Caco-2 (cell line): ENCODE measurements around the gene VPS29. TPM values are rescaled to one million over a fixed set of nuclear protein-coding genes. Genes with fewer than 3 reads are reported as not detected.

ENCODE experiments used
- Bru-seq: library from RNA; stranded (reverse); fragments of 400-500 nt; gene quantifications from one replicate; lab custom pipeline; 2021; lab: Mats Ljungman, UMichigan
- BruChase-seq, 2 experiments: library from RNA; stranded (reverse); fragments of 400-500 nt; gene quantifications; one replicate each; lab custom pipeline; 2021; lab: Mats Ljungman, UMichigan
- BruUV-seq: library from RNA; stranded (reverse); fragments of 400-500 nt; replicated peaks from 2 replicates; lab custom pipeline; 2021; lab: Mats Ljungman, UMichigan
- CTCF ChIA-PET: fragments of 300-600 bp; sonication (Branson Sonifier 250); formaldehyde crosslinking; loops from one replicate; lab custom pipeline; 2022; ENCODE audit warnings: antibody characterized with exemption; lab: Charles Lee
- POLR2A ChIA-PET: fragments of 300-600 bp; sonication (Branson Sonifier 250); formaldehyde crosslinking; loops from one replicate; lab custom pipeline; 2022; ENCODE audit warnings: antibody characterized with exemption; lab: Charles Lee
- DNase-seq, 2 experiments: peaks; one replicate each; pipeline versions ENCODE4 v3.0.0 to v3.0.0-alpha.2; 2020 to 2022
- H3K27me3 ChIP-seq: replicated peaks from 2 replicates; pipeline ENCODE4 v1.6.0; 2011; ENCODE audit warnings: low read length; ENCODE audit not compliant: control insufficient read depth, insufficient read depth
- H3K36me3 ChIP-seq: 2 replicates; pipeline ENCODE4 v1.5.1; 2011; ENCODE audit warnings: low read length; ENCODE audit not compliant: control insufficient read depth, insufficient read depth
- H3K4me1 ChIP-seq: fragments of 250-450 bp; sonication (Bioruptor Pico); 2 replicates; pipeline ENCODE4 v1.5.1; 2020; ENCODE audit warnings: mild to moderate bottlenecking
- H3K4me3 ChIP-seq: 2 replicates; pipeline ENCODE4 v1.5.1; 2011; ENCODE audit warnings: low read depth, mild to moderate bottlenecking, control low read depth, low read length
- H3K9me3 ChIP-seq: fragments of 250-450 bp; sonication (Bioruptor Pico); 2 replicates; pipeline ENCODE4 v1.5.1; 2020; ENCODE audit warnings: mild to moderate bottlenecking, moderate library complexity
- H3K27ac Mint-ChIP-seq: one replicate; pipeline ENCODE4 v1.8.0; 2022; ENCODE audit warnings: mixed read lengths; ENCODE audit not compliant: unreplicated experiment
- H3K27me3 Mint-ChIP-seq: one replicate; pipeline ENCODE4 v1.8.0; 2022; ENCODE audit warnings: mixed read lengths; ENCODE audit not compliant: insufficient read depth, unreplicated experiment
- H3K36me3 Mint-ChIP-seq: one replicate; pipeline ENCODE4 v1.8.0; 2022; ENCODE audit warnings: mild to moderate bottlenecking, mixed read lengths; ENCODE audit not compliant: insufficient read depth, unreplicated experiment
- H3K4me1 Mint-ChIP-seq: one replicate; pipeline ENCODE4 v1.8.0; 2022; ENCODE audit warnings: low read depth, mixed read lengths; ENCODE audit not compliant: unreplicated experiment
- H3K4me3 Mint-ChIP-seq: one replicate; pipeline ENCODE4 v1.8.0; 2022; ENCODE audit warnings: mild to moderate bottlenecking, moderate library complexity, mixed read lengths; ENCODE audit not compliant: unreplicated experiment
- H3K9me3 Mint-ChIP-seq: one replicate; pipeline ENCODE4 v1.8.0; 2022; ENCODE audit warnings: mixed read lengths; ENCODE audit not compliant: unreplicated experiment
- CTCF ChIP-seq, 2 experiments: fragments of 200-600 bp in 1 of 2; IDR thresholded peaks; 1 replicate in 1 of 2; 2 replicates in 1 of 2; pipeline versions ENCODE4 v1.5.1 to v1.8.0; 2011 to 2022; ENCODE audit warnings: antibody characterized with exemption in 1 of 2, control low read depth in 1 of 2, inconsistent platforms in 1 of 2, low read depth in 1 of 2, low read length in 1 of 2, mild to moderate bottlenecking in 1 of 2, moderate library complexity in 1 of 2; ENCODE audit not compliant: insufficient read depth in 1 of 2, severe bottlenecking in 1 of 2, unreplicated experiment in 1 of 2
- intact Hi-C: fragments of 100-400 bp; cut with micrococcal nuclease; formaldehyde crosslinking; loops from one replicate; pipeline ENCODE4 v1.10.0; 2022; ENCODE audit not compliant: unreplicated experiment
- long read RNA-seq: library from polyadenylated mRNA; stranded (forward); transcript quantifications from one replicate; pipeline ENCODE4 v2.0.0, GENCODE V29; 2022
- total RNA-seq: library from RNA; stranded (reverse); gene quantifications from 2 replicates; pipeline ENCODE4 v1.2.3, GENCODE V29; 2022

Gene VPS29
- total RNA-seq (127 and 132 TPM in 2 replicates), Bru-seq, nascent RNA (percentile 93 among the genes with signal in this experiment), BruChase-seq, experiment 1, labeled RNA remaining after a 2-hour chase (percentile 95 among the genes with signal in this experiment), BruChase-seq, experiment 2, labeled RNA remaining after a 6-hour chase (percentile 94 among the genes with signal in this experiment)
- long read RNA-seq, transcript VPS29-206 (4 exons, 1,523 nt): major isoform, 248 of 331 reads
- long read RNA-seq, partial matches to known transcripts: 9 of 331 reads
- long read RNA-seq, other reads (novel, unspliced or antisense): 65 of 331 reads

DNA sequence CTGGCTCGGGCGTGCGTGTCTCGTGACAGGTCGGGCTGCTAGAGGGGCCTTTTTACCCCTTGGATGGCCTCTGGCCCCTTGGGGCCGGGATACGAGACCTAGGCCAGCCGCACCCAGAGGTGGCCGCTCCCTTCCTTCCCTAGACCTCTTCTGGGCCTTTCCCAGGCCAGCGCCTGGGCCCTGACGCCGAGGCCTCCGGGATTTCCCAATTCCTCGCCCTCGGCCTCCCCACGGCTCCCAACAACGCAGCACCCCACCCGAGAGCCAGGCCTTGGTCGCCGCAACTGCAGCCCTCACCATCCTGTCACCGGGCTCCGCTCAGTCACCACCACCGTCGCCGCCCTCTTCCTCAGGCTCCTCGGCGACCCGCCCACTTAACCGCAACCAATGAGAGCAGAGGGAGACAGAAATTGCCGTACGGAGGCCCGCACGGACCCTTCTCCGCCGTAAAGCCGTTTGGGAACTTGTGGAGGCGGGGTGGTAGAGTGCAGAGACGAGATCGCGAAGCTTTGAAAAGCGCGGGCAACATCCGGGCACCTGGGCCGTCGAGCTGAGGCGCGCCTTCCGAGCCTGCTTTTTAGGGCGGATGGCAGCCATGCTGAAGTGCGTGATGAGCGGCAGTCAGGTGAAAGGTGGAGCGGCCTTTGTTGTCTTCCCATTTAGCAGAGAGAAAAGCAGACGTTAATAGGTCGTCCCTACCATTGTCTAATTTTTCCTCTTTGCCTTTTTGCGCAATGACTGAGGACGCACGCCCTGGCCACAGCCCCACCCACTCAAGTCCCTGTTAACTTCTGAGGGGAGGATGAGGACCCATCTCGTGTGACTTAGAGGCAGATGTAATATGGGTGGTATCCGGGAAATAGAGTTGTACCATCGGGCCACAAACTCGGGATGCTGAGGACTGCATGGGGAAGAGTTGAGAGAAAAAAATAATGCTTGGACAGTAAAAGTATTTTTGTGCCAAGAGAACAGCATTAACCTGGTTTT, at the start of gene VPS29, which contains the start of gene RAD9B:
Gene VPS29 (minus strand): TSS at position 360 of the 987 bp plus-strand sequence. CDS start 60 bp downstream, at position 300.
Gene RAD9B (plus strand): TSS at position 580 of the 987 bp plus-strand sequence. CDS start 7 bp downstream, at position 587.
- H3K4me1 Mint-ChIP-seq: no peaks in the 10 kb centered on the region
- intact Hi-C loops: loop anchor here (1.0 to 5.0 kb wide), 2 partner anchors 34 to 50 kb away; partner anchors contain the start of genes ARPC3, FAM216A and GPN3

GRCh38 chr12:110550981-110551380, 49.1 kb upstream of the VPS29 start:
- H3K27ac Mint-ChIP-seq: no peak overlapping the region
- Histone ChIP-seq H3K9me3 (no peaks in the 10 kb centered on the region), H3K4me1 (no peaks in the 10 kb centered on the region), H3K27me3 (no peaks in the 10 kb centered on the region), H3K4me3 (no peak overlapping the region), H3K36me3 (no peaks in the 10 kb centered on the region)
- H3K4me3 Mint-ChIP-seq: no peak overlapping the region
- no peaks in the 10 kb centered on the region for H3K27me3 Mint-ChIP-seq
- ChIA-PET POLR2A (no interaction called here), CTCF (no interaction called here)
- no peak for TF ChIP-seq CTCF (IDR thresholded peaks at IDR 0.05; ENCODE audit: insufficient read depth in 1 of 2, low read depth in 1 of 2, low read length in 1 of 2, severe bottlenecking in 1 of 2, unreplicated experiment in 1 of 2)
- H3K9me3 Mint-ChIP-seq: no peaks in the 10 kb centered on the region
- H3K36me3 Mint-ChIP-seq: peaks cover 11% of the 10 kb centered on the region
- H3K4me1 Mint-ChIP-seq: no peaks in the 10 kb centered on the region
- no peak for DNase-seq
- BruUV-seq: TSS peak; percentile 22
- intact Hi-C loops: no loop called here

More for the DNA sequence above, at the start of gene VPS29, which contains the start of gene RAD9B:
- POLR2A ChIA-PET: interaction anchor here (0.5 to 5.5 kb wide), 5 partner anchors 31 to 204 kb away, joined by 3 to 36 read pairs (median 6); partner anchors contain the start of genes ARPC3, FAM216A and GPN3
- H3K27ac Mint-ChIP-seq: peak within 1 kb of the TSS; percentile 97
- no peaks in the 10 kb centered on the region for H3K9me3 Mint-ChIP-seq
- TF ChIP-seq CTCF (IDR thresholded peaks at IDR 0.05; ENCODE audit: insufficient read depth in 1 of 2, low read depth in 1 of 2, low read length in 1 of 2, severe bottlenecking in 1 of 2, unreplicated experiment in 1 of 2): no peak
- H3K9me3 ChIP-seq: no peaks in the 10 kb centered on the region
- CTCF ChIA-PET: interaction anchor here (0.7 to 1.3 kb wide), 3 partner anchors 33 to 100 kb away, joined by 4 to 5 read pairs (median 4); partner anchors contain the start of genes FAM216A and GPN3
- H3K36me3 Mint-ChIP-seq: peaks cover 37% of the 10 kb centered on the region
- H3K4me1 ChIP-seq: peaks cover 21% of the 10 kb centered on the region
- peak within 1 kb of the TSS; percentile 95 for H3K4me3 Mint-ChIP-seq
- peak within 1 kb of the TSS; percentile 55 for H3K4me3 ChIP-seq
- BruUV-seq: TSS peak; percentile 94
- H3K36me3 ChIP-seq: no peaks in the 10 kb centered on the region
- no peaks in the 10 kb centered on the region for H3K27me3 ChIP-seq
- no peaks in the 10 kb centered on the region for H3K27me3 Mint-ChIP-seq
- DNase-seq: peak; percentile 99
